Measurements from ENCODE around the gene KDM2A. TPM values are rescaled to one million over a fixed set of nuclear protein-coding genes. Genes with fewer than 3 reads are reported as not detected.

Gene KDM2A
- total RNA-seq, 1 experiment from 2014 or later = 12.6 TPM

- DNase-seq (ENCODE audit: low read depth, low spot score) = peak; percentile 75
- in situ Hi-C loops (cut with HindIII; ENCODE audit: low pct_unique_long_range_greater_than_20kb, low sequenced_read_pairs) = no loop called here
Observed at GRCh38 chr11:67262731-67263675, 143.9 kb downstream of the KDM2A start.

DNA sequence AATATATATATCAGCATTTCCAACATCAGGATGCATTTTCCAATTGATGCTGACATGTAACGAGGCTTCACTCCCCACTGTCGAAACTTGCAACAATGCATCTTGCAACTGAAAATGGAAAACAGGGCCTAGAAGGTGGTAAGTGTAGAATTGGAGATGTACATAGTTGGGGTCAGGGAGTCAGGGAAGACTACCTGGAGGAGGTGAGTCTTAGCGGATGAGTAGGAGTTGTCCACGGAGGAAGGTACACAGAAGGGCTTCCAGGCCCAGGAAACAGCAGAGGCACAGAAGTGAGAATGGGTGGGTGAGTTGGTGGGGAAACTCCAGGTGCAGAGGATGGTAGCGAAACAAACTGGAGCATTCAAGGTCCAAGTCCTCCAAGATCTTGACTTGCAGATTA lies 145.2 kb downstream of the KDM2A start:
- in situ Hi-C loops (cut with HindIII; ENCODE audit: low pct_unique_long_range_greater_than_20kb, low sequenced_read_pairs) = no loop called here

GRCh38 chr11:67264877-67265632 lies 146.0 kb downstream of the KDM2A start:
- in situ Hi-C loops (cut with HindIII; ENCODE audit: low pct_unique_long_range_greater_than_20kb, low sequenced_read_pairs) = no loop called here
- no peak for DNase-seq (ENCODE audit: low read depth, low spot score)

More for the DNA sequence above, 145.2 kb downstream of the KDM2A start:
- DNase-seq (ENCODE audit: low read depth, low spot score) = no peak

DNA sequence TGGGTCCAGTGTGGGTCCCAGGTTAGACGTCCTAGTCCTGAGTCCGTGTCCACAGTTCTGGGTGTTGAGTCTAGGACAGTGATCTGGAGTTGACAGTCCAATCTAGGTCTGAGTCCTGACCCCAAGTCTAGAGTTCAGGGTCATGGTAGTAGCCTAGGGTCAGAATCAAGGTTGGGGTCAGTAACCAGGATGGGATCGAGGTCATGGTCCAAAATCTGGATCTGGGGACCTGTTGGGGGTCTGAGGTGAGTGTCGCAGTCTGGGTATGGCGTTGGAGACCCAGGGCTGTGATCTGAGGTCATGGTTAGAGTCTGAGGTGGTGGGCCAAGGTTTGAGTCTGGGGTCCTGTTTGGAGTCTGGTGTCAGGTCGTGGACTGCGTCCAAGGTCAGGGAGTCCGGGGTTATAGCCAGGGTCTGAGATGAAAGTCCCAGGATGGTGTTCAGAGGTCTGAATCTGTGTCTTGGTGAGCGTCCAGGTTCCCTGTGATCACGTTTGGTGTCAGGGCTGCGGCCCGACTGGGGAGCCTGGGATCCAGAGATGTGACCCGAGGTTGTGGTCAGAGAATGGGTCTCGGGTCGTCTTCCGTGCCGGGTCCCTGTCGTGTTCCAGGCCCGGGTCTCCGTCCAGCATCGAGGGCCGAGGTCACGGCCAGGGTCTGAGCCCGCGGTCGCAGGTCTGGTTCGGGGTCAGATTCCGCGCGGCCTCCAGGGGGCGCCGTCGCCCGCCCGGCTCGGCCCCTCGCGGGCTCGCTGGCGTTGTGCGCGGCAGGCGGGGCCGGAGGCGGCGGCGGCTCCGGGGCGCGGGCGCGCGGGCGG lies 146.8 kb downstream of the KDM2A start:
- in situ Hi-C loops (cut with HindIII; ENCODE audit: low pct_unique_long_range_greater_than_20kb, low sequenced_read_pairs) = no loop called here
- peak; percentile 58 for DNase-seq (ENCODE audit: low read depth, low spot score)

DNA sequence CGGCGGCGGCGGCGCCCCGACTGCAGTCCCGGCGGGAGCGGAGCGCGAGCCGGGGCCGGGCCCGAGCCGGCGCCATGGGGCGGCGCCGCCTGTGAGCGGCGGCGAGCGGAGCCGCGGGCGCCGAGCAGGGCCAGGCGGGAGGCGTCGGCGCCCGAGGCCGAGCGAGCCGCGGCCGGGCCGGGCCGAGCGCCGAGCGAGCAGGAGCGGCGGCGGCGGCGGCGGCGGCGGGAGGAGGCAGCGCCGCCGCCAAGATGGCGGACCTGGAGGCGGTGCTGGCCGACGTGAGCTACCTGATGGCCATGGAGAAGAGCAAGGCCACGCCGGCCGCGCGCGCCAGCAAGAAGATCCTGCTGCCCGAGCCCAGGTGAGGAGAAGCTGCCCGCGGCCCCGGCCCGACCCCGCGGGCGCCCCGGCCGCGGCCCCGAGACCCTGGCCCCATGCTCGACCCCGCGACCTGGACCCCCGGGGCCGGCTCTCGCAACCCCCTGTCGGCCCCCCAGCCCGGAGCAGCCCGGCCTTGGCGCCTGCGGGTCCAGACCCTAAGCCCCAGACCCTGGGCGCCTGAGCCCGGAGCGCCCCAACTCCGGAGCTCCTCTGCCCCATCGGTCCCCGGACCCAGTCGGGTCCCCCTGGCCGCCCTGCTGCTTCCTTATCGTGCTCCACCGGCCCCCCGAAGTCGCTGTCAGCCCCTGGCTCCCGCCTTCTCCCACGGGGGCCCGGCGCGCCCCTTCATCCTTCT lies 147.6 kb downstream of the KDM2A start, which contains the start of gene GRK2:
Gene GRK2, plus strand, starts transcription at position 25 of the 739 bp plus-strand sequence. Its CDS starts 227 bp downstream, at position 252.
- no peak for DNase-seq (ENCODE audit: low read depth, low spot score)
- in situ Hi-C loops (cut with HindIII; ENCODE audit: low pct_unique_long_range_greater_than_20kb, low sequenced_read_pairs) = no loop called here

DNA sequence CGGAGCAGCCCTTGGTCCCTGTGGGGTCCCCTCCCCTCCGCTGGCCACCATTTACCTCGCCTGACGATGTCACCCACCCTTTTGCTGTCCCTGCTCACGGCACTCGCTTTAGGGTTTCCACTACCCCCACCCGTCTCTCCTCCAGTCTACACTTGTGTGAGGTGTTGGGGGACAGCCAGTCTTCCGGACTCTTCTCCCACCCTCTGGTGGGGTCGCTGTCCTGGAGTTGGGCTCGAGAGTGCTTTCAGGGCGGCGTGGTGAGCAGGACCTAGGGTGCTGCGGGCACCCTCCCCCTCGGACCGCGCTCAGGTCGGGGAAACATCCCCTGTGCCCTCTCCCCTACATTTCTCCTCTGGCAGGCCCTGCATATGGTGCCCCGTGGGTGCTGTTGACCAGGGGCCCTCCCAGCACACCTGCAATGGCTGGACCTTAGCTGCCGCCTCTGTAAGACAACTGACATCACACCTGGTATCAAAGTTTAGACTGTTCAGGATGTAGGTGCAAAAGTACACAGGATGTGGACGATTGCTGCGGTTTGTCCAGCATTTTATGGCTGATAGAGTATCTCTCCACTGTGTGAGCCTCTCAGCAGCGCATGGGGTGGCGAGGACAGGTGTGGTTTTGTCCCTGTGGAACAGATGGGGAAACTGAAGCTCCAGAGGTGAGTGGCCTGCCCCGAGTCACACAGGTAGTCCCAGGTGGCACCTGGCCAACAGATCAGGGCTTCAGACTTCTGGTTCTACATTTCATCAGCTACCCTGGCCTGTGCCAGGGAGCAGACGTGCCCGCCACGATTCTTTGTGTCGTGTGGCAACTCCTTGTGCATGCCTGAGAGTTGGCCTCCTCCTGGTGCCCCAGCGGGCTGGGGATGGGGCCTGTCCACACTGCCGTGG lies 148.4 kb downstream of the KDM2A start:
- in situ Hi-C loops (cut with HindIII; ENCODE audit: low pct_unique_long_range_greater_than_20kb, low sequenced_read_pairs) = no loop called here
- no peak for DNase-seq (ENCODE audit: low read depth, low spot score)

GRCh38 chr11:67268081-67268961 lies 149.3 kb downstream of the KDM2A start:
- in situ Hi-C loops (cut with HindIII; ENCODE audit: low pct_unique_long_range_greater_than_20kb, low sequenced_read_pairs) = no loop called here
- DNase-seq (ENCODE audit: low read depth, low spot score) = no peak

DNA sequence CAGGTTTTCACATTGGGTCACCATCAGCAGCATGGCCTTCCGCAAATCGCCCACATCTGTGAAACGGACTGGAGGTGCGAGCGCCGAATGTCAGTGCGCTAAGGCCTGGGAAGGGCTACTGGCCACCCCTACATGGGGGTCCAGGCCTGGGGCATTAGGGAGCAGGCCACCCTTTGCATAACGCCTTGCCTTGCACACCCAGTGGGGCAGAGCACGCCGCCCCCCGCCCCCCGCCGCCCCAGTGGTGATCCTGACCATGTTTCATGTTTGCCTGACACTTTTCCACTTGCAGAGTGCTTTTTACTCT lies 149.9 kb downstream of the KDM2A start:
- in situ Hi-C loops (cut with HindIII; ENCODE audit: low pct_unique_long_range_greater_than_20kb, low sequenced_read_pairs) = no loop called here
- no peak for DNase-seq (ENCODE audit: low read depth, low spot score)

DNA sequence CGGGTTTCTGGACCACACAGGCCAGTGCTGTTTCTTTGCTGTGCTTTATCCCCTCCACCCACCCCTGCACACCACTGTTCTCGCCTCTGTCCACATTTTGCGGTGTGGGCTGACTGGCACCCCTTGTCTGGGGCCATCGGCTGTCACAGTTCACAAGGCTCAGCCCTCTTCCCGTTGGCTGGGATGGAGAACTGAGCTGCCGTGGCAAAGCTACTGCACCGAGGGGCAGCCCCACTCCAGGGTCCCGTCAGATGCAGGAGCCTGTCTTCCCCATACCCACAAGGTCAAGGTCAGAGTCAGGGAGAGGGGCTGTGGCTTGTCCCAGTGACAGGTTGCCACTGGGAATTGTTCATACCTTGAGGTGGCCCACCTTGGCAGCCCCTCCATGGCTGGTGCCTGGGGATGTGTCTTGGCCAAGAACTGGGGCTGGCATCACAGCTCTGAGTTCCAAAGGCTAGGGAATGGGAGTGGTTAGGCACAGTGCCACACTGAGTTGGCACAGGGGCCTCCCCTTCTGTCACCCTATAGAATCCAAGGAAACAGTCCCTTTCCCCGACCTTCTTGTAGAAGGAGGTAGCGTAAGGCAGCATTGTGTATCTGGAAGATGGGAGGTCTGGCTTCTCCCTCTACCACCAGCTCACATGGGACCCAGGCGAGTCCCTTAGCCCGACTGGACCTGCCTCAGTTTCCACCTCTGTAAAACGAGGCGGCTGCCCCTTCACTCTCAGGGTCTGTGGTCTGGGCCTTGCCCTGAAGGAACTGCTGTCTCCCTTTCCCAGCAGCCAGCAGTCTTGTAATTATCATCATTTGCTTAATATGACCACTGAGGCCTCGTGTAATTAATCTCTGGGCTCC lies 150.6 kb downstream of the KDM2A start:
- in situ Hi-C loops (cut with HindIII; ENCODE audit: low pct_unique_long_range_greater_than_20kb, low sequenced_read_pairs) = no loop called here
- no peak for DNase-seq (ENCODE audit: low read depth, low spot score)

- in situ Hi-C loops (cut with HindIII; ENCODE audit: low pct_unique_long_range_greater_than_20kb, low sequenced_read_pairs) = no loop called here
- DNase-seq (ENCODE audit: low read depth, low spot score) = no peak
Observed at GRCh38 chr11:67270256-67271204, 151.5 kb downstream of the KDM2A start.

DNA sequence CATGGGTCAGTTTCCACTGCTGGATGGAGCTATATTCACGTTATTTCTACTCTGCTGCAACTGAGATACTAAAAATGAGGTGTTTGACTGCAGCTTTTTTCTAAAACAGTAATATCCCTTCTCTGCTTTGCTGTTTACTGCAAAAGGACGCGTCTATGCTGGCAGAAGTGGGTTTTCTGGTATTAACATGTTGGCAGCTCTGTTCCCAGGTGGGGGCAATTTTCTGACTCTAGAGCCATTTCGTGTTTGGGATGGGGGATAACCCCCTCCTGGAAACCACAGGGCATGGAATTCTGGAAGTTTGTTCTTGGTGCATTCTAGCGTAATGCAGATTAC lies 152.1 kb downstream of the KDM2A start:
- no peak for DNase-seq (ENCODE audit: low read depth, low spot score)
- in situ Hi-C loops (cut with HindIII; ENCODE audit: low pct_unique_long_range_greater_than_20kb, low sequenced_read_pairs) = no loop called here

GRCh38 chr11:67271541-67272284 lies 152.7 kb downstream of the KDM2A start:
- no peak for DNase-seq (ENCODE audit: low read depth, low spot score)
- in situ Hi-C loops (cut with HindIII; ENCODE audit: low pct_unique_long_range_greater_than_20kb, low sequenced_read_pairs) = no loop called here
